DND-41 (cell line): ENCODE results near the gene PPP1R13L.

Experiments
- ATAC-seq: fragments of 200-7000 bp; cut with Tn5 transposase; 3 replicates; pipeline ENCODE4 v1.9.1; 2021; ENCODE audit warnings: low read depth; ENCODE audit not compliant: insufficient read depth
- DNase-seq: peaks from one replicate; pipeline ENCODE4 v3.0.0-alpha.2; 2020
- H2AFZ ChIP-seq: 2 replicates; pipeline ENCODE4 v1.6.0; 2012; ENCODE audit warnings: low read depth, low read length
- H3K27ac ChIP-seq: 2 replicates; pipeline ENCODE4 v1.5.1; 2012; ENCODE audit warnings: low read length, inconsistent platforms
- H3K27me3 ChIP-seq: fragments of 200-600 bp; sonication (generic); 2 replicates; pipeline ENCODE4 v1.6.0; 2012; ENCODE audit warnings: low read length, mild to moderate bottlenecking, inconsistent platforms; ENCODE audit not compliant: insufficient read depth, poor library complexity
- H3K36me3 ChIP-seq: 2 replicates; pipeline ENCODE4 v1.5.1; 2012; ENCODE audit warnings: low read length, inconsistent platforms; ENCODE audit not compliant: insufficient read depth
- H3K4me1 ChIP-seq: 2 replicates; pipeline ENCODE4 v1.5.1; 2012; ENCODE audit warnings: mild to moderate bottlenecking, low read length; ENCODE audit not compliant: insufficient read depth
- H3K4me2 ChIP-seq: 2 replicates; pipeline ENCODE4 v1.6.0; 2012; ENCODE audit warnings: mild to moderate bottlenecking, moderate library complexity, low read length, inconsistent platforms; ENCODE audit not compliant: insufficient read depth
- H3K4me3 ChIP-seq, 2 experiments: fragments of 200-600 bp in 1 of 2; shearing (Covaris generic) in 1 of 2; 2 replicates each; pipeline ENCODE4 v1.5.1; 2012 to 2016; ENCODE audit warnings: inconsistent platforms in 2 of 2, low read length in 2 of 2, mild to moderate bottlenecking in 2 of 2, low read depth in 1 of 2, moderate library complexity in 1 of 2
- H3K79me2 ChIP-seq: 2 replicates; pipeline ENCODE4 v1.6.0; 2012; ENCODE audit warnings: low read length, inconsistent platforms; ENCODE audit not compliant: insufficient read depth
- H3K9ac ChIP-seq: 2 replicates; pipeline ENCODE4 v1.6.0; 2012; ENCODE audit warnings: low read depth, mild to moderate bottlenecking, inconsistent platforms, low read length, moderate library complexity
- H3K9me3 ChIP-seq: 2 replicates; pipeline ENCODE4 v1.5.1; 2012; ENCODE audit warnings: low read length, moderate library complexity, mild to moderate bottlenecking, inconsistent platforms; ENCODE audit not compliant: insufficient read depth, severe bottlenecking
- H4K20me1 ChIP-seq: 2 replicates; pipeline ENCODE4 v1.6.0; 2012; ENCODE audit warnings: low read length; ENCODE audit not compliant: insufficient read depth
- CTCF ChIP-seq: IDR thresholded peaks from 2 replicates; pipeline ENCODE4 v1.5.1; 2012; ENCODE audit warnings: borderline replicate concordance, low read length, moderate library complexity, mild to moderate bottlenecking; ENCODE audit not compliant: poor library complexity, severe bottlenecking; ENCODE audit errors: extremely low read depth
- EZH2 ChIP-seq: IDR thresholded peaks from 3 replicates; pipeline ENCODE4 v1.6.1; 2012; ENCODE audit warnings: borderline replicate concordance, low read depth, mild to moderate bottlenecking, moderate library complexity, low read length, inconsistent platforms; ENCODE audit not compliant: severe bottlenecking

PPP1R13L gene

DNA sequence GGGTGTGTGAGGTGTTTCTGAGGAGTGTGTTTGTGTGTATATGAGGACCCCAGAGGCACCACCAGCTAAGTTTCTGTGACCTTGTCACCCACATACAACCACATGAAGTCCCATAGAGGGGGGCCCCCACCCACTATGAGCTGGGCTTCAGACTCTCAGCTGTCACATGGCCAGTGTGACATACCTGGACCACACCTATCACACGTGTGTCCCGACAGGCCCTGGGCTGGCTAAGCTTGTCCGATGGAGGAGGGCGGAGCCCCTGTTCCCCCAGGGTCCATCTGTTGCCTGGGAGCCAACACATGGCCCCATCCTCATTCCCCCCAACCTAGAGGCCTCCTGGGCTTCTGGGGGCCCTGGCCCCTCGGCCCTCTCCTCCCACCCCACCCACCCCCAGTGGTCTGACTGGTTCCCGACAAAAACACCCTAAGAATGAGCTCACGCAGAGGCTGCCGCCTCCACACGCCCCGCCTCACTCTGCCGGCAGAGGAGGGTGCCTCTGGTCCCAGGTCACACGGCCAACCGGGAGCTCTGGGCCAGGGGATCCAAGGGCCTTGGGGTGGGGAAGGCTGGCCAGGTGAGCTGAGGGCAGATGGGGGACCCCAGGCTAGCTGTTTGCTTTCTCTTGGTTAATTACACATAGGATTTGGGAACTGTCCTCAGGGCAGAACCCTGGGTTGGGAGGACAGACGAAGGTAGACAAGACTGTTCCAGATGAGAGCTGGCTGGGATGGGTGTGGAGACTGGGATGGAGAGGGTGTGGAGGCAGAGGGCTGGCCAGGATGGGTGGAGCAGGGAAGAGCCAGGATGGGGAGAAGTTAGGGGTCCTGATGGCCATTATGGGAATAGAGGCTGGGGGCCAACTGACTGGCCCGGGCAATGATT, 60.0 kb downstream of the PPP1R13L start:
- Histone ChIP-seq H3K9me3 (no peaks in the 10 kb centered on the region), H3K4me1 (no peaks in the 10 kb centered on the region), H2AFZ (no peak overlapping the region), H3K79me2 (no peaks in the 10 kb centered on the region), H3K27me3 (no peaks in the 10 kb centered on the region), H3K9ac (no peak overlapping the region), H3K4me3 (no peak overlapping the region), H3K36me3 (no peaks in the 10 kb centered on the region; the same call in 1 of the 2 replicates), H3K27ac (no peak overlapping the region), H4K20me1 (no peaks in the 10 kb centered on the region), H3K4me2 (no peak overlapping the region)
- TF ChIP-seq EZH2 = no peak
- TF ChIP-seq CTCF = no peak
- no peak for DNase-seq
- ATAC-seq = no peak

DNA sequence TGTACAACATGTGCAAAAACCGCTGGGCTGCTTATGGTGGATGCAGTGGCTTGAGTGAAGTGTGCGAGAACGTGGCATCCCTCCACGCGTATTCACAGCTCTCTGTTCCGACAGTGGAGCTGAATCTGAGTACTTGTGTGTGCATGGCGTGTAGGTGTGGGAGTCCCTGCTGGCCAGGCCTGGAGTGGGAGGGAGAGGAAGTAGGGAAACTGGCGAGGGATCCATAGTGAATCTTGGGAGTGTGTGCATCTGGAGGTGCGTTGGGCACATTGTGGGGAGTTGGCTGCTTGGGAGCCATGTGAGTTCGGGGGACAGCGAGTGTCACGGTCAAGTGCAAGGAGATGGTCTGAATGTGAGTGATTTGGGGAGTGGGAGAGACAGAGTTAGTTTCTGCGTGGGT, 62.0 kb downstream of the PPP1R13L start:
- Histone ChIP-seq H3K27me3 (no peaks in the 10 kb centered on the region), H2AFZ (no peak overlapping the region), H3K4me1 (peaks cover 5% of the 10 kb centered on the region; the same call in 1 of the 2 replicates), H3K9me3 (no peaks in the 10 kb centered on the region), H3K79me2 (no peaks in the 10 kb centered on the region), H3K4me3 (no peak overlapping the region), H3K9ac (no peak overlapping the region), H3K36me3 (no peaks in the 10 kb centered on the region), H4K20me1 (no peaks in the 10 kb centered on the region), H3K27ac (no peak overlapping the region), H3K4me2 (no peak overlapping the region)
- ATAC-seq = no peak
- TF ChIP-seq CTCF (no peak), EZH2 (no peak)
- no peak for DNase-seq

- H3K9me3 ChIP-seq = no peaks in the 10 kb centered on the region
- H3K4me3 ChIP-seq = no peak overlapping the region
- ATAC-seq = no peak
- no peak overlapping the region for H3K4me2 ChIP-seq
- H3K9ac ChIP-seq = no peak overlapping the region
- H3K36me3 ChIP-seq = no peaks in the 10 kb centered on the region
- no peak overlapping the region for H2AFZ ChIP-seq
- no peak overlapping the region for H3K27ac ChIP-seq
- H4K20me1 ChIP-seq = no peaks in the 10 kb centered on the region
- DNase-seq = no peak
- no peaks in the 10 kb centered on the region for H3K79me2 ChIP-seq
- TF ChIP-seq CTCF (no peak), EZH2 (no peak)
- H3K27me3 ChIP-seq = no peaks in the 10 kb centered on the region
- peaks cover 5% of the 10 kb centered on the region; the same call in 1 of the 2 replicates for H3K4me1 ChIP-seq
Observed at GRCh38 chr19:45340899-45341453, 63.9 kb downstream of the PPP1R13L start.
